HK-2 (cell line): ENCODE results near the gene PRSS35.
A peak's percentile ranks its signal among the peaks of the same experiment; 100 is the strongest.
"Not testable (repeated sequence)": the region's sequence is repeated elsewhere in the genome, so short reads cannot be mapped to it uniquely, and the experiment has no call there.

Experiments used
- DNase-seq: peaks from one replicate; pipeline ENCODE4 v3.0.0-alpha.2; 2018; ENCODE audit not compliant: unreplicated experiment

PRSS35 gene, protein sequence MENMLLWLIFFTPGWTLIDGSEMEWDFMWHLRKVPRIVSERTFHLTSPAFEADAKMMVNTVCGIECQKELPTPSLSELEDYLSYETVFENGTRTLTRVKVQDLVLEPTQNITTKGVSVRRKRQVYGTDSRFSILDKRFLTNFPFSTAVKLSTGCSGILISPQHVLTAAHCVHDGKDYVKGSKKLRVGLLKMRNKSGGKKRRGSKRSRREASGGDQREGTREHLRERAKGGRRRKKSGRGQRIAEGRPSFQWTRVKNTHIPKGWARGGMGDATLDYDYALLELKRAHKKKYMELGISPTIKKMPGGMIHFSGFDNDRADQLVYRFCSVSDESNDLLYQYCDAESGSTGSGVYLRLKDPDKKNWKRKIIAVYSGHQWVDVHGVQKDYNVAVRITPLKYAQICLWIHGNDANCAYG

GRCh38 chr6:83511901-83512681 lies at the start of gene PRSS35:
Gene PRSS35, plus strand, starts transcription at chr6:83512534. Its CDS starts 10,908 bp downstream, at chr6:83523442.
- peak; percentile 55 for DNase-seq

GRCh38 chr6:83463886-83464285 lies 48.4 kb upstream of the PRSS35 start:
- no peak for DNase-seq

- no peak for DNase-seq
Measured at GRCh38 chr6:83464381-83465140, 47.8 kb upstream of the PRSS35 start.

DNA sequence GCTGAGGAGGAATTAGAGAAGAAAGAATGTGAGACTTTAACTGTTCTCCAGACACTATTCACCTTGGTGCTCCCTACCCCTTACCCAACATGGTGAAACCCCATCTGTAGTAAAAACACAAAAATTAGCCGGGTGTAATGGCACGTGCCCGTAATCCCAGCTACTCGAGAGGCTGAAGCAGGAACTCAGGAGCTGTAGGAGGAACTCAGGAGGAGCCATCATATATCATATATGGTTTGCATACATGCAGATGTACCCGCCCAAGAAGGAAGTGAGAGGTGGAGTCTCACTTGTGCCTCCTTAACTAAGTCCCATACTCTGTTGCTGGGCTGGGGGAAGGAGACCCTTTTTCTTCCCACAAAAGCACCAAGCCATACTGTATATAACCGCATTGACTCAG lies 46.0 kb upstream of the PRSS35 start:
- DNase-seq, result no peak

DNA sequence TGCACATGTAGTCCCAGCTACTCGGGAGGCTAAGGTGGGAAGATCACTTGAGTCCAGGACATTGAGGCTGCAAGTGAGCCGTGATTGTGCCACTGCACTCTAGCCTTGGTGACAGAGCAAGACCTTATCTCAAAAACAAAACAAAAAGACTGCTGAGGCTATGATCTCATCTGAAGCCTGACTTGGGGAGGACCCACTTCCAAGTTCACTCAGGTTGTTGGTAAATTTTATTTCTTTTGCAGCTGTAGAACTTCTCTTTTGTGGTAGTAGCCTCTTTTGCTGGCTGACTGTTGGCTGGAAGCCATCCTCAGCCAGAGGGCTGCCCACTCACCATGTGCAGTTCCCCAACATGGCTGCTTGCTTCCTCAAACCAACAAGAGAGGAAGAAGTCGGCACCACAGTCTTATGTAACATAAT lies 44.7 kb upstream of the PRSS35 start:
- no peak for DNase-seq

- DNase-seq, result no peak
Measured at GRCh38 chr6:83470001-83470400, 42.3 kb upstream of the PRSS35 start.

DNA sequence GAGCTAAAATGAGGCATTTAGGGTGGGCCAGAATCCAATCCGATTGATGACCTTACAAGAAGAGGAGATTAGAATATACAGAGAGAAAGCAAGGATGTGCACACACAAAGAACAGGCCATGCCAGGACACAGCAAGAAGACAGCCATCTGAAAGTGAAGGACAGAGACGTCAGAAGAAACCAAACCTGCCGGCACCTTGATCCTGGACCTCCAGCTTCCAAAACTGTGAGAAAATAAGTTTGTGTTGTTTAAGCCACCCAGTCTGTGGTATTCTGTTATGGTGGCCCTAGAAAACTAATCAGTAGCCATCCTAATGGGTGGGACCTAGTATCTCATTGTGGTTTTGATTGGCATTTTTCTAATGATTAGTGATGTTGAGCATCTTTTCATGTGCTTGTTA lies 41.7 kb upstream of the PRSS35 start:
- no peak for DNase-seq

DNA sequence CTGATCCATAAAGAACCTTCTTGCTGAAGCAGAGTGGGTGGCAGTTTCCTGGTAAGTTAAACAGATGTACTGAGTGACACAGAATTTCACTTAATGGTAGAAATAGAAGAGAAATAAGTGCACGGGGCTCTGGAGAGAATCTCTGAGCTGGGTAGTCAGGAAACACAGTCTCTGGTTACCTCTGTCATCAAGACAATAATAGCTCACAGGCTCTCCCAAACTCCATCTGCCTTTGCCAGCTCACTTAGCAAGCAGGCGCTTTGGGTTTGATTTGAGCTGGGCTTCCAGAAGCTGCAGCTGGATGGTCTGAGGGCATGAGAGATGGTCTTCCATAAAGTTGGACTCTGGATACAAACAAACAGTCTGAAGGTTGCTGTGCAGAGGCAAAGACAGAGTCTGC lies 39.6 kb upstream of the PRSS35 start:
- DNase-seq, result no peak

DNA sequence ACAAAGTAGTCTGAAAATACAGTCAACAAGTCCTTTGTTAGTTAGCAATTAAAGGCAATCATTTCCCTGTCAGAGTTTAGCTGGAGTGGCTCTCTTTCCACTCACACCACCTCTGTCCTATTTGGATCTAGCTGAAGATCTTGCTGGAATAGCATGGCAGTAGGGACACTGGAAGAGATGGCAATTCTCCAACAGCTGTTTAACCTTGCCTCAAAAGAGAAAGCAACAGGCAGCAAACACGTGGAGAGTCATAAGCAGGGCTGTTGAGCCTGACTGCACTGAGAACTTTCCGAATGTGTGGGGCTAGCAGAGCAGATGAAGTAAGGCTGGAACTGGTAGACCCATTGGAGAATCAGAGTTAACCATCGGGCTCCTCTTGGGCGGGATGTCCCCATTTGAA lies 38.0 kb upstream of the PRSS35 start:
- no peak for DNase-seq

DNA sequence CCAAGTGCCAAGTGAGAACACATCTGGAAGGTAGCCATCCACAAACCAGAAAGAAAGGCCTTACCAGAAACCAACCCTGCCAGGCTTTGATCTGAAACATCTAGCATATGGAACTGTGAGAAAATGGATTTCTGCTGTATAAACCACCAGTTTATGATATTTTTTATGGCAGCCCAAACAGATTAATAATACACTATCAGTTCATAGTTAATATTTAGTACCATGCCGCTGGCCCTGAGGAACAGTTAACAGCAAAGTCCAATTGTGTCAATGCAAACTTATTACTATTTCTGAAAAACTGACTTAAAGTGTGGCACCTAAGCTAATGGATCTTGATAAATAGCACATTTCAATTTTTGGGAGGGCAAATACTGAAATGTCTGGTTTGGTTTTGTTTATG lies 35.4 kb upstream of the PRSS35 start:
- DNase-seq, result no peak

- DNase-seq, result no peak
Measured at GRCh38 chr6:83479389-83479788, 32.9 kb upstream of the PRSS35 start.

DNA sequence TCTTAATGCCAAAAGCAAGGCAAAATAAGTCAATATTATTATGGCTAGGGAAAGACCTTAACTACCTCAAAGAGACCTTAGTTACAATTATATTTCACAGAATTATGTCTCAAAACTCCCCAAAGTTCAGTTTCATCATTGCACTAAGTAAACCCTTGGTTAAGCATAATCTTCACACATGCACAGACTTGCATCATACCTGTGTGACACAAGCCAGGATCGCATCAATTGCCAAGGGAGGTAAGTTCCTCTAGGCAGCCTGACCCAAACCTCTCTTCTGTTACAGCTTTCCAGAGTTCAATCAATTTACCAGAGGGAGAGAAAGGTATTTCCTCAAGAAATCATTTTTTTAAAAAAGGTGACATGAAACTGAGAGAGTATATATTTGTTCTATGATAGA lies 31.9 kb upstream of the PRSS35 start:
- DNase-seq, result no peak

DNA sequence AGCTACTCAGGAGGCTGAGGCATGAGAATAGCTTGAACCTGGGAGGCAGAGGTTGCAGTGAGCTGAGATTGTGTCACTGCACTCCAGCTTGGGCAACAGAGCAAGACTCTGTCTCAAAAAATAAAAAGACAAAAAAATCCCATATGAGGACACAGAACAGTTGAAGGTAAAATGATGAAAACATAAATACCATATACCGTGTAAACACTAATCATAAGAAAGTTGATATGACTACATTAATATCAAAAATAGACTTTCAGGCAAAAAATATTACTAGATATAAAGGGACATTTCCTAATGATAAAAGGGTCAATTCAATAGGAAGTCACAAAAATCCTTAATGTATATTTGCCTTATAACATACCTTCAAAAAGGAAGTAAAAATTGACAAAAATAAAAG lies 30.4 kb upstream of the PRSS35 start:
- not testable (repeated sequence) for DNase-seq

DNA sequence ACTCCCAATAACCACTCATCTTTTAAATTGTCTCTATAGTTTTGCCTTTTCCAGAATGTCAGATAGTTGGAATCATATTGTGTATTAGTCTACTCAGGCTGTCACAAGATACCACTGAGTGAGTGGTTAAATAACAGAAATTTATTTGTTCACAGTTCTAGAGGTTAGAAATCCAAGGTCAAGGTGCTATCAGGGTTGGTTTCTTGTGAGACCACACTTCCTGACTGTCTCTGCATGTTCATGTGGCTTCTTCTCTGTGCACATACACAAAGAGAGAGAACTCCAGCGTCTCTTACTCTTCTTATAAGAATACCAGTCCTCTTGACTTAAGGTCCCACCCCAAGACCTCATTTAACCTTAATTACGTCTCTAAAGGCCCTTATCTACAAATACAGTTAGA lies 23.9 kb upstream of the PRSS35 start:
- DNase-seq, result no peak

- DNase-seq, result no peak
Measured at GRCh38 chr6:83488861-83489260, 23.5 kb upstream of the PRSS35 start.

DNA sequence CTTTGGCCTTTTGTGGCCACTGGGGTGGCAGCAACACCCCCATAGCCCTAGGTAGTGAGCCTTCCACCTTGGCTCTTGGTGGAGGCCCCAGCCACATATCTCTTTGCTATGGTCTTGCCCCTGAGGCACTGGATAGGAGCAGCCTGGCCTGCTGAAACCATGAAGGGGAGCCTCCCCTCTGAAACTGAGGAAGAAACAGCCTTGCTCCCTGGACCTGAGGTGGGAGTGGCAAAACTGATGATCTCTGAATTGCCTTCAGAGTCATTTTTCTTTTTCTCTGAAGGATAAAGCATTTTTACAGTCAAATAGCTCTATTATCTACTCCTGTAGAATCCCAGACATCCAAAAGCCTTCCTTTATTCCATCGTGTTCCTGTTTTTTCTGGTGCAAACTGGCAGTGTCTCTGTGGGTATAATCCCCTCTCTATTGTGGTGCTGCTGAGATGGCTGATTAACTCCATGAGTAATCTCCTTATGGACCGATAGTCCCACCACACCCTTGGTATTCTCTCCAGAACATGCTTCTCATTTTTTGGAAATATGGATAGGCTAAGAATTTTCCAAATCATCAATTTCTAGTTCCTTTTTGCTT lies 22.0 kb upstream of the PRSS35 start:
- DNase-seq, result no peak

GRCh38 chr6:83505356-83505755 lies 7.0 kb upstream of the PRSS35 start:
- no peak for DNase-seq

DNA sequence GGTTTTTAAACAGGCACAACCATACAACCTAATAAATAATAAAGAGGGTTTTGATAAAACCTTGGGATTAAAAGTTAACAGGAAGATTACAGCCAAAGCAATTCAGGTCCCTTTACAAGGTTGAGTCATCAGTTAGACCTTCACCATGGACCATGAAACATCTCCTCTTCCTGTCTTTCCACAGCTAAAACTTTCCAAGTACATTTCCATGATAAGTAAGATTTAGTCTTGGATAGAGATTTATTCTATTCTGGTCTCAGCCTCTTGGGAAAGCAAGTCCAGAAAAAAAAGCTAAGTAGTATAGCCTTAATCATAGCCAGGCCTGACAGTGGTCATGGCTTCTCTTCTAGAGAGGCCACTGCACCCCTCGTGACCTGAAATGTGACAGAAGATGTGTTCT lies 2.9 kb upstream of the PRSS35 start:
- no peak for DNase-seq

- no peak for DNase-seq
Measured at GRCh38 chr6:83510791-83511190, 1.5 kb upstream of the PRSS35 start.

GRCh38 chr6:83511266-83511665 lies 1.1 kb upstream of the PRSS35 start:
- DNase-seq, result no peak

- DNase-seq, result no peak
Measured at GRCh38 chr6:83514466-83514865, 2.1 kb downstream of the PRSS35 start.

- DNase-seq, result no peak
Measured at GRCh38 chr6:83514866-83515466, 2.6 kb downstream of the PRSS35 start.
